RWPE2 (cell line): Measurements from ENCODE around the gene MAP3K20.
"Not testable (repeated sequence)": the region's sequence is repeated elsewhere in the genome, so short reads cannot be mapped to it uniquely, and the experiment has no call there.

Experiments used
- ATAC-seq: fragments of 200-7000 bp; cut with Tn5 transposase; 3 replicates; pipeline ENCODE4 v1.9.1; 2021; ENCODE audit warnings: low read depth
- DNase-seq: peaks from one replicate; pipeline ENCODE4 v3.0.0-alpha.2; 2020; ENCODE audit warnings: low spot score
- H3K27ac ChIP-seq: fragments of 450-650 bp; 2 replicates; pipeline ENCODE4 v1.5.1; 2017; ENCODE audit warnings: mild to moderate bottlenecking; ENCODE audit not compliant: poor library complexity, severe bottlenecking
- H3K27me3 ChIP-seq: fragments of 250-450 bp; sonication (Bioruptor Pico); 2 replicates; pipeline ENCODE4 v1.5.1; 2021; ENCODE audit warnings: mild to moderate bottlenecking, moderate library complexity; ENCODE audit not compliant: insufficient read depth, poor library complexity, severe bottlenecking
- H3K36me3 ChIP-seq: fragments of 250-450 bp; sonication (Bioruptor Pico); 2 replicates; pipeline ENCODE4 v1.5.1; 2020; ENCODE audit warnings: low read depth, mild to moderate bottlenecking, moderate library complexity
- H3K4me1 ChIP-seq: fragments of 250-450 bp; sonication (Bioruptor Pico); 2 replicates; pipeline ENCODE4 v1.5.1; 2021; ENCODE audit warnings: mild to moderate bottlenecking, moderate library complexity; ENCODE audit not compliant: insufficient read depth, poor library complexity, severe bottlenecking
- H3K4me3 ChIP-seq: fragments of 250-450 bp; sonication (Bioruptor Pico); 2 replicates; pipeline ENCODE4 v1.5.1; 2021; ENCODE audit warnings: mild to moderate bottlenecking, moderate library complexity; ENCODE audit not compliant: severe bottlenecking
- H3K9me3 ChIP-seq: fragments of 250-450 bp; sonication (Bioruptor Pico); 2 replicates; pipeline ENCODE4 v1.5.1; 2021; ENCODE audit warnings: mild to moderate bottlenecking, moderate library complexity; ENCODE audit not compliant: severe bottlenecking
- TF ChIP-seq, protein P1 (sequence below): fragments of 450-650 bp; IDR thresholded peaks from one replicate; pipeline ENCODE4 v1.5.1; 2017; ENCODE audit warnings: mild to moderate bottlenecking, moderate library complexity; ENCODE audit not compliant: poor library complexity, severe bottlenecking

The MAP3K20 gene

DNA sequence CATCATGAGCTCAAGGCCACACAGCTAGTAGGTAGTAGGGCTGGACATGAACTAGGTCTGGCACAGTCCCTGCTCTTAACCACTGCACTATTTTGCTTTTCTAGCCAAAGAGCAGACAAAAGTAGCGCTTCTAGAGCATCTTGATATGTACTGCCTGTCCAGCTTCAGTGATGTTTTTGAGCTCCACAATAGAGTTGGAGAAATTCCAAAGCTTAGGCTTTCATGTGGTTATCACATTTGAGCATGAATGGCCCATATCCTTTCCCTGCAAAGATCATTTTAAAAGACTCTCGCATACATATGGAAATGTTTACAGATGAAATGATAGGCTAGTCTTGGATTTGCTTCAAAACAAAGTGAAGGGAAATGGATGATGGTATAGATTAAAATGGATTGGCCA, 128.7 kb downstream of the MAP3K20 start:
- H3K36me3 ChIP-seq: peaks cover 32% of the 10 kb centered on the region
- no peaks in the 10 kb centered on the region for H3K9me3 ChIP-seq
- ATAC-seq: no peak
- TF ChIP-seq, protein P1, sequence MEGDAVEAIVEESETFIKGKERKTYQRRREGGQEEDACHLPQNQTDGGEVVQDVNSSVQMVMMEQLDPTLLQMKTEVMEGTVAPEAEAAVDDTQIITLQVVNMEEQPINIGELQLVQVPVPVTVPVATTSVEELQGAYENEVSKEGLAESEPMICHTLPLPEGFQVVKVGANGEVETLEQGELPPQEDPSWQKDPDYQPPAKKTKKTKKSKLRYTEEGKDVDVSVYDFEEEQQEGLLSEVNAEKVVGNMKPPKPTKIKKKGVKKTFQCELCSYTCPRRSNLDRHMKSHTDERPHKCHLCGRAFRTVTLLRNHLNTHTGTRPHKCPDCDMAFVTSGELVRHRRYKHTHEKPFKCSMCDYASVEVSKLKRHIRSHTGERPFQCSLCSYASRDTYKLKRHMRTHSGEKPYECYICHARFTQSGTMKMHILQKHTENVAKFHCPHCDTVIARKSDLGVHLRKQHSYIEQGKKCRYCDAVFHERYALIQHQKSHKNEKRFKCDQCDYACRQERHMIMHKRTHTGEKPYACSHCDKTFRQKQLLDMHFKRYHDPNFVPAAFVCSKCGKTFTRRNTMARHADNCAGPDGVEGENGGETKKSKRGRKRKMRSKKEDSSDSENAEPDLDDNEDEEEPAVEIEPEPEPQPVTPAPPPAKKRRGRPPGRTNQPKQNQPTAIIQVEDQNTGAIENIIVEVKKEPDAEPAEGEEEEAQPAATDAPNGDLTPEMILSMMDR: no peak
- H3K27ac ChIP-seq: no peak overlapping the region
- DNase-seq: no peak
- H3K27me3 ChIP-seq: no peaks in the 10 kb centered on the region
- no peak overlapping the region for H3K4me3 ChIP-seq
- no peaks in the 10 kb centered on the region for H3K4me1 ChIP-seq

DNA sequence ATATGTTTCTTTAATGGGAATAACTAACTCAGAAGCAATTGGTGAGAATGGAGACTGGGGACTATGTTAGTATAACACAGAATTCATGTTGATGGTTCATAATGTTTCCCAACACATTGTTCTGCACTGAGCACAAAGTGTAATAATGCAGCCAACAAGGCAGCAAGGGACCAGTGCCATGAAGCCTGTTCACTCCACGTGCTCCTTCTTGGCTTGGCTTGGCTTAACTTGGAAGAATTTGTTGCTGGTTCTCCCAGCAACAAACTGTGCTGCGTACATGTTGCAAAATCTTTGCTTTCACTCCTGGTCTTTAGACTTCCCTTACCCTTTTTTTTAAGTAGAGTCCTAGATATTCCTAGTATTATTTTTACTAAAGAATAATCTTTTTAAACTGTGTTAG, 129.7 kb downstream of the MAP3K20 start:
- no peak overlapping the region for H3K27ac ChIP-seq
- TF ChIP-seq, protein P1: no peak
- peaks cover 34% of the 10 kb centered on the region for H3K36me3 ChIP-seq
- H3K27me3 ChIP-seq: no peaks in the 10 kb centered on the region
- H3K9me3 ChIP-seq: no peaks in the 10 kb centered on the region
- ATAC-seq (no peak), DNase-seq (no peak)
- H3K4me3 ChIP-seq: no peak overlapping the region
- H3K4me1 ChIP-seq: peaks cover 2% of the 10 kb centered on the region

DNA sequence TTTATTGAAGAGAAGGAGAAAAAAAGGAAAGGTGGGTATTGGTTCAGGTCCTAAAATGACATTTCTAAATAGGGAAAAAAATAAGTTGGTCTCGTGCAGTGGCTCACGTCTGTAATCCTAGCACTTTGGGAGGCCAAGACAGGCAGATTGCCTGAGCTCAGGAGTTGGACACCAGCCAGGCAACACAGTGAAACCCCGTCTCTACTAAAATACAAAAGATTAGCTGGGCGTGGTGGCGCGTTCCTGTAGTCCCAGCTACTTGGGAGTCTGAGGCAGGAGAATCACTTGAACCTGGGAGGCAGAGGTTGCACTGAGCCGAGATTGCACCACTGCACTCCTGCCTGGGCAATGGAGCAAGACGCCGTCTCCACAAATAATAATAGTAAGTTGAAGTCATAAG, 131.5 kb downstream of the MAP3K20 start:
- DNase-seq, H3K27me3 ChIP-seq, ATAC-seq, H3K27ac ChIP-seq, H3K4me3 ChIP-seq, H3K9me3 ChIP-seq, H3K4me1 ChIP-seq: not testable (repeated sequence)
- peaks cover 38% of the 10 kb centered on the region for H3K36me3 ChIP-seq

DNA sequence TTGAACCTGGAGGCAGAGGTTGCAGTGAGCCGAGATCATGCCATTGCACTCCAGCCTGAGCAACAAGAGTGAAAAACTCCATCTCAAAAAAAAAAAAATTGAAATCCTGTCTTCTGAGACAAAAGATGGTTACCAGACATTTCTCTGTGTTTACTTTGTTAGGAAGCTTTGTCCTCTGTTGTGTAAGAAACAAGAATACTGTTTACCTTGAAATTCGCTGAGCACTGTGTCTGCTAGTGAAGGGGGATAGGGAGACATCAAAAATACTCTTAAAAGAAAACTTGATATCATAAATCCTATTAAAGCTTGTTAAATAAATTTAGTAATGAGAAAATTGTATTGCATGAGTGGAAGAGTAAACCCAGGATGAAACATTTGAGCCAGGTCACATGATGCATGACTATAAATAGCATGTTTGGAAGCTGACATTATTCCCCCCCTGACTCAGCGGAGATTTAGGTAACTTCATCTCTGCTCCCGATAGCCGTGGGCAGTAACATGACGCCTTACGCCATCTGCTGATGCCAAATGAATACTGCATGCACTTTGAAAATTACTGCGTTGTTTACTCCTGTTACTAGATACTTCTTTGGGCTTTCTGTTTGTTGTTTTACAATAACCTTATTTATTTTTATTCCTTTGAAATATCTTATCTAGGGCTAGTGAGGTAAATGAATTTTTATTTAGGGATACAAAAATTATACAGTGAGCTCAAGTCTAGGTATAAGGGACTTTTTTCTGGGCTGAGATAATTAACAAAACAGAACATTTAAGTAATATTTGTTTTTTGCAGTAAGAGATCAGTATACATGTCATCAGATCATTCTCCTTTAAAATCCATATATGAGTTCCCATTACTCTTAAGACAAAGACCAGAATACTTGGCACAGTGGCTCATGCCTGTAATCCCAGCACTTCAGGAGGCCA, 134.9 kb downstream of the MAP3K20 start:
- no peak overlapping the region for H3K4me3 ChIP-seq
- H3K4me1 ChIP-seq: peaks cover 15% of the 10 kb centered on the region
- H3K9me3 ChIP-seq: no peaks in the 10 kb centered on the region
- no peak overlapping the region for H3K27ac ChIP-seq
- DNase-seq (peak; percentile 62), ATAC-seq (peak; percentile 91)
- TF ChIP-seq, protein P1: peak; percentile 96
- H3K27me3 ChIP-seq: no peaks in the 10 kb centered on the region
- peaks cover 29% of the 10 kb centered on the region for H3K36me3 ChIP-seq

DNA sequence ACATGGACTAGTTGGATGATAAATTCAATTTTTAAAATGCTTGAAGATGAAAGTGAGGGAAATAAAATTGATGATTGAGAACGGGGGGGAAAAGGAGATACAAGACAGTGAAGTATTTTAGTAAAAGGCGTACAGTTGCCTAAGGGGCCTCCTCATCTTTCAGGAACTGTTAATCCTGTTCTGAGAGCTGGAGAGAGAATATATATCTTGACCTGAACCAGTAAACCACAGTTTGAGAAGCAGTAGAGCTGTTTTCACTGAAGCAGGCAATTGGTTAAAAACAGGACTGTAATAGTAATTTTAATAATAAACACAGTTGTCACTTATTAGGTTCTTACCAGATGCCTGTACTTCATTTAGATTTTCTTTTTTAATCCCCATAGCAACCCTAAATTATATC, 137.5 kb downstream of the MAP3K20 start:
- H3K36me3 ChIP-seq: peaks cover 33% of the 10 kb centered on the region
- H3K27me3 ChIP-seq: no peaks in the 10 kb centered on the region
- H3K4me3 ChIP-seq: no peak overlapping the region
- TF ChIP-seq, protein P1: no peak
- ATAC-seq (no peak), DNase-seq (no peak)
- peaks cover 15% of the 10 kb centered on the region for H3K4me1 ChIP-seq
- H3K9me3 ChIP-seq: no peaks in the 10 kb centered on the region
- H3K27ac ChIP-seq: no peak overlapping the region
